HFFc6 (cell line): ENCODE measurements around the gene MPRIP. TPM values are rescaled to one million over a fixed set of nuclear protein-coding genes. Genes with fewer than 3 reads are reported as not detected.
"Not testable (repeated sequence)": the region's sequence is repeated elsewhere in the genome, so short reads cannot be mapped to it uniquely, and the experiment has no call there.

Experiments used
- DNase-seq: peaks from one replicate; pipeline ENCODE4 v3.0.0-alpha.2; 2018
- H3K27ac Mint-ChIP-seq: 2 replicates; pipeline ENCODE4 v1.8.0; 2020; ENCODE audit warnings: mild to moderate bottlenecking, mixed read lengths
- H3K27me3 Mint-ChIP-seq: 2 replicates; pipeline ENCODE4 v1.8.0; 2021; ENCODE audit warnings: mild to moderate bottlenecking, moderate library complexity, mixed read lengths; ENCODE audit not compliant: insufficient read depth
- H3K36me3 Mint-ChIP-seq: 2 replicates; pipeline ENCODE4 v1.8.0; 2021; ENCODE audit warnings: low read depth, mixed read lengths
- H3K4me1 Mint-ChIP-seq: 2 replicates; pipeline ENCODE4 v1.8.0; 2020; ENCODE audit warnings: low read depth, mixed read lengths
- H3K4me3 Mint-ChIP-seq: 2 replicates; pipeline ENCODE4 v1.8.0; 2020; ENCODE audit warnings: mild to moderate bottlenecking, moderate library complexity, mixed read lengths
- H3K9me3 Mint-ChIP-seq: 2 replicates; pipeline ENCODE4 v1.8.0; 2020; ENCODE audit warnings: mild to moderate bottlenecking, mixed read lengths
- total RNA-seq, 6 experiments: library from RNA; stranded (reverse); fragmentation: NEBNext Ultra II Directional; extraction: Animal tissue kit (Norgen Biotek cat#: 25700); gene quantifications; 2 replicates in 1 of 6; 3 replicates in 5 of 6; pipeline ENCODE4 v1.2.3, GENCODE V29; 2021
- TF ChIP-seq, protein P1 (sequence below): fragments of 200-600 bp; sonication (generic); IDR thresholded peaks from 2 replicates; pipeline ENCODE4 v1.5.0; 2021; ENCODE audit warnings: antibody characterized with exemption, mild to moderate bottlenecking

MPRIP gene
- total RNA-seq, 6 experiments from 2014 or later = 350 to 409 (median 372) TPM

DNA sequence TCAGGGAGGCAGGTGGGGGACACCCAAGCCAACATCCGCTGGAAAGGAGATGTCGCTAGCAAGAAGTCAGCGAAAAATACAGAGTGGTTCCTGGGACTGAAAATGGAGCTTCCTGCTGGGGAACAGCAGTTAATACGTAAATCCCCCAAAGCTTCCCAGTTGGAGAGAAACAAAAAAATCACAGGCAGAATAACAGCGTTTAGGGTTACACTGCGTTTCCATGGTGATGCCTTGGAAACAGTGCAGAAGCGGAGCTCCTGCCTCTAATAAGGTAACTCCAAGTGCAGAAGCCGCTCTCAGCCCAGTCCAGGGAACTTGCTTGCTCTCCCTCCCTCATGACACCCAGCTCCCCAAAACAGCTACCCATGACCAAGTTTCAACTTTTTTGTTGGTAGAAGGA lies 90.5 kb downstream of the MPRIP start:
- Mint-ChIP-seq H3K27ac (no peak overlapping the region), H3K4me3 (no peak overlapping the region), H3K9me3 (no peaks in the 10 kb centered on the region), H3K27me3 (peaks cover 3% of the 10 kb centered on the region; the same call in 1 of the 2 replicates), H3K4me1 (peaks cover 4% of the 10 kb centered on the region; the same call in 1 of the 2 replicates), H3K36me3 (no peaks in the 10 kb centered on the region; the same call in 1 of the 2 replicates)
- TF ChIP-seq, protein P1, sequence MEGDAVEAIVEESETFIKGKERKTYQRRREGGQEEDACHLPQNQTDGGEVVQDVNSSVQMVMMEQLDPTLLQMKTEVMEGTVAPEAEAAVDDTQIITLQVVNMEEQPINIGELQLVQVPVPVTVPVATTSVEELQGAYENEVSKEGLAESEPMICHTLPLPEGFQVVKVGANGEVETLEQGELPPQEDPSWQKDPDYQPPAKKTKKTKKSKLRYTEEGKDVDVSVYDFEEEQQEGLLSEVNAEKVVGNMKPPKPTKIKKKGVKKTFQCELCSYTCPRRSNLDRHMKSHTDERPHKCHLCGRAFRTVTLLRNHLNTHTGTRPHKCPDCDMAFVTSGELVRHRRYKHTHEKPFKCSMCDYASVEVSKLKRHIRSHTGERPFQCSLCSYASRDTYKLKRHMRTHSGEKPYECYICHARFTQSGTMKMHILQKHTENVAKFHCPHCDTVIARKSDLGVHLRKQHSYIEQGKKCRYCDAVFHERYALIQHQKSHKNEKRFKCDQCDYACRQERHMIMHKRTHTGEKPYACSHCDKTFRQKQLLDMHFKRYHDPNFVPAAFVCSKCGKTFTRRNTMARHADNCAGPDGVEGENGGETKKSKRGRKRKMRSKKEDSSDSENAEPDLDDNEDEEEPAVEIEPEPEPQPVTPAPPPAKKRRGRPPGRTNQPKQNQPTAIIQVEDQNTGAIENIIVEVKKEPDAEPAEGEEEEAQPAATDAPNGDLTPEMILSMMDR = no peak
- DNase-seq = no peak

DNA sequence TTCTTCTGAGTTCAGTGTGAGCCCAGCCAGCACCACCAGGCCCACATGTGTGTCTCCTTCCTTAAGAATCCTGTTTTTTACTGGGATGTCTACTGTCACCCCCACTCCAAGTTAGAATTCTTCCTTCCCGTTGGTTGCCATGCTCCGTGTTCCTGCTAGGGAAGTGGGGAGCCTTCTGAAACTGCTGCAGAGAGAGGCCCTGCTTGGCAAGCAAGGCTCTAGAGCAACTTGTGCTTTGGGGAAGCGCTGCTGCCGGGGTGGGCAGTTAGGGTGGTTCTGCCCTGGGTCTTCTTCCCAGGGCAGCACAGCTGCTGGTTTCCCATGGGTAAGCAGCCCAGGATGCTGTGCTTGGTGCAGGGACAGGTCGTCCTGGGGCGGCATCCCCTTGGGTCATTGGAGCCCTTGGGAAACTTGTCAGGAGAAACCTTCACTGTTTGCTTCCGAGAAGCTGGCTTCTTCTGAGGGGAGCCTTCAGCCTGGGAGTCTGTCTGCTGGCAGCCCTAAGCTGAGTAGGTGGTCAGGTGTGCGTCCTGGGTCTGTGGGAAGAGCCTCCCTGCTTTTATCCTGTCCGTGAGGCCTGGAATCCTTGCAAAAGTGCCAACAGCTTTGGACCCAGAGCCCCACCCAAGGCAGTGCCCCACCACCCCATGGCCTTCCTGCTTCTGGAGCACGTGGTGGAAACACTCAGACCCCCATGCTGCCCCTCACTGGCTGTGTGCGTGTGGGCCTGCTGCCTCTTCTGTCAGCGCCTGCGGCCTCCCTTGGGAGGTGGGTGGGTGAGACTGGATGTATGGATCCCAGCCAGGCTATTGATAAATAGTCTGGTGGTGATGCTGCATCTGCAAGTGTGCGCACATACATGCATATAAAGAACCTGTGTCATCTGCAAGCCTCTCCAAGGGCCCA lies 92.0 kb downstream of the MPRIP start:
- H3K27me3 Mint-ChIP-seq = peaks cover 3% of the 10 kb centered on the region; the same call in 1 of the 2 replicates
- TF ChIP-seq, protein P1 = no peak
- DNase-seq = no peak

DNA sequence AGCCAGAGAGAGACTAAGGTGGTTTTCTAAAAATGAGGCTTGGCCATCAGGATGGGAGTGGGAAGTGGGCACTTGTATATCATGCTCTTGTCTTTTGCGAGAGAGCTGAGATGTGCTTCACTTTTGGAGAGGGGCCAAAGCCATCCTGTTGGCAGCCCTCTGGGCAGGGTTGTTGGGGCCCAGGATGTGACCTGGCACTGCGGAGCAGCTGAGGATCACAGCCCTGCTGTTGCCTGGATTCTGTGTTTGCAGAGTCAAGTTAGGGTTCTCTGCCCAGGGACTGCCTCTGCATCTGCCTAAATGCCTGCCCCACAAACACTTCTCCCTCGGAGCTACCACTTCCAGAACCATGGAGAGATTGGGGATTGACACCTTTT lies 92.7 kb downstream of the MPRIP start:
- Mint-ChIP-seq H3K4me3 (no peak overlapping the region), H3K9me3 (no peaks in the 10 kb centered on the region)

More for the DNA sequence above, 92.0 kb downstream of the MPRIP start:
- H3K36me3 Mint-ChIP-seq = no peaks in the 10 kb centered on the region; the same call in 1 of the 2 replicates
- H3K4me1 Mint-ChIP-seq = peaks cover 2% of the 10 kb centered on the region; the same call in 1 of the 2 replicates
- no peaks in the 10 kb centered on the region for H3K9me3 Mint-ChIP-seq
- no peak overlapping the region; the same call in 1 of the 2 replicates for H3K27ac Mint-ChIP-seq
- H3K4me3 Mint-ChIP-seq = no peak overlapping the region

GRCh38 chr17:17136221-17136620 lies 94.0 kb downstream of the MPRIP start:
- not testable (repeated sequence) for DNase-seq, H3K36me3 Mint-ChIP-seq, H3K9me3 Mint-ChIP-seq, H3K4me3 Mint-ChIP-seq, H3K27me3 Mint-ChIP-seq, H3K27ac Mint-ChIP-seq
- H3K4me1 Mint-ChIP-seq = peaks cover 19% of the 10 kb centered on the region

More for the DNA sequence above, 92.7 kb downstream of the MPRIP start:
- peaks cover 3% of the 10 kb centered on the region; the same call in 1 of the 2 replicates for H3K27me3 Mint-ChIP-seq
- no peak for DNase-seq
- no peaks in the 10 kb centered on the region; the same call in 1 of the 2 replicates for H3K36me3 Mint-ChIP-seq
- peaks cover 6% of the 10 kb centered on the region for H3K4me1 Mint-ChIP-seq
- TF ChIP-seq, protein P1 = no peak
- no peak overlapping the region for H3K27ac Mint-ChIP-seq

- TF ChIP-seq, protein P1 = no peak
- H3K9me3 Mint-ChIP-seq = no peaks in the 10 kb centered on the region
- peaks cover 5% of the 10 kb centered on the region for H3K27me3 Mint-ChIP-seq
- H3K27ac Mint-ChIP-seq = no peak overlapping the region
- peaks cover 14% of the 10 kb centered on the region for H3K36me3 Mint-ChIP-seq
- DNase-seq = no peak
- H3K4me3 Mint-ChIP-seq = no peak overlapping the region
- H3K4me1 Mint-ChIP-seq = peaks cover 28% of the 10 kb centered on the region
Observed at GRCh38 chr17:17137731-17138585, 95.7 kb downstream of the MPRIP start.
